HG03108 (cell line): ENCODE results near the gene ELF1.
"Not testable (repeated sequence)": the region's sequence is repeated elsewhere in the genome, so short reads cannot be mapped to it uniquely, and the experiment has no call there.

ENCODE experiments used
- ATAC-seq: cut with Tn5 transposase; IDR thresholded peaks from one replicate; pipeline ENCODE4 v1.9.1; 2021; ENCODE audit warnings: moderate library complexity; ENCODE audit not compliant: unreplicated experiment

Gene ELF1

DNA sequence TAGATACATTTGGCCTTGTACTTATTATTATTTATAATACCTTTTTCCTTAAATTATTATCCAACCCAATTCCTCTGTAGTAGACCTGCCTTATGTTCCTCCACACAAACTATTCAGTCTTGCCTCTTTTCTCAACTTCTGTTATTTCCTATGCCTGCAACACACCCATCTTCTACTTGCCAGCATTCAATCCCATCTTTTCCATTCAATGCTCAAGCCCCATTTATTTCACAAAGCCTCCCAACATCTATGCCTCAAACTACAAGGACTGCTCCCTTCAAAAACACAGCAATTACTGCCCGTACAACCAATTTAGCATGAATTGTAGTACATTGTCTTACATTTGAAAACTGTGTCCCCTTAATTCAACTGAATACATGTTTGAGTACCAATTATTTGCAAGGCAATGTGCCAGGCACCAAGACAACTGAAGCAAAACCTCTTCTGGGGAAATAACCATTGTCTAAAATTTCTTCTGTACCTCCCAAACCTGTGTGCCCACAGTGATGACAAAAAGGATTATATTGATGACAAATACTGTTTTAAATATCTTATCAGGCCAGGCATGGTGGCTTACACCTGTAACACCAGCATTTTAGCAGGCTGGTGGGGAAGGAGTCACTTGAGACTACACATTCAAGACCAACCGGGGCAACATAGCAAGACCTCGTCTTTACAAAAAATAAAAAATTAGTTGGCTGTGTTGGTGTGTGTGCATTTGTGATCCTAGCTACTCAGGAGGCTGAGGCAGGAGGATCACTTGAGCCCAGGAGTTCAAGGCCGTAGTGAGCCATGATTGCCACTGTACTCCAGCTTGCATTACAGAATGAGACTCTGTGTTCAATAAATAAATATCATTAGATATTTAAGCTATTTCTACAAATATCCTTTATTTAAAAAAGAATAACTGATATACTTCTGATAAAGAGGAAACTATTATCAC is 35.1 kb downstream of the ELF1 start:
- no peak for ATAC-seq

DNA sequence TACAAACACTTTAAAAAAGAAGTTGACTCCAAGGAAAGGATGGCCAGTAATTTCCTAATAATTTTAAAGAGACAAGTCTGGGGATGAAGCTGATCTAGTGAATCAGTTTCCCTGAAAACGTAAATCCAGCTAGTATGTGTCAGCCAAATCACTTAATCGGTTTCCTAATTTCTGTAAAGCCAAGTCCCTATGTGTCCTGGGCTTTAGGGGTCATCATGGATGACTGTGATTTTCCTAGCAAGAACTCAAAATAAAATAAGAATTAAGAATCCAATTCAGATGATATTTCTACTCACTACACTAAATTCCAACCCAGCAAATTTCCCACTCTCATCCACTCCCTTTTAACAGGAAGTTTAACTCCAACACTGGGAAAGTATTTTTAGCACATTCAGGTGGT is 35.9 kb downstream of the ELF1 start:
- no peak for ATAC-seq

- peak; percentile 47 for ATAC-seq
These were observed 36.3 kb downstream of the ELF1 start for GRCh38 chr13:40982772-40983171.

- ATAC-seq, result no peak
These were observed 37.2 kb downstream of the ELF1 start for GRCh38 chr13:40981949-40982348.

DNA sequence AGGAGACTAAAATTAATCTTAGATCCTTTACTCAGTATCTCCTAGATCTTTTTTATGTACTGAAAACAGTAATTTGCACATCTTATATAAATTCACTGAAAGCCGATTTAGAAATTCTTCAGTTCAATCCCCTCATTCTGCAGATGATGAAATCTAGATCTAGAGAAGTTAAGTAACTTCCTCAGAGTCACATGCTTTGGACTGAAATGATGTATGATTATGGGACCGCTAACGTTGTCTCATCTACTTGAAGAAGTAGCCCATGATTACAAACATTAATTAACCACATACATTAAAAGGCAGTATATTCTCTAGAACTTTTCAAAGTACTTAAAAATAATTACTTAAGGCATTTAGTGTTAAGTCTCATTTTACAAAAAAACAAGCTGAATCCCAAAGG is 37.8 kb downstream of the ELF1 start:
- no peak for ATAC-seq

GRCh38 chr13:40980461-40980860 is 38.7 kb downstream of the ELF1 start:
- no peak for ATAC-seq

DNA sequence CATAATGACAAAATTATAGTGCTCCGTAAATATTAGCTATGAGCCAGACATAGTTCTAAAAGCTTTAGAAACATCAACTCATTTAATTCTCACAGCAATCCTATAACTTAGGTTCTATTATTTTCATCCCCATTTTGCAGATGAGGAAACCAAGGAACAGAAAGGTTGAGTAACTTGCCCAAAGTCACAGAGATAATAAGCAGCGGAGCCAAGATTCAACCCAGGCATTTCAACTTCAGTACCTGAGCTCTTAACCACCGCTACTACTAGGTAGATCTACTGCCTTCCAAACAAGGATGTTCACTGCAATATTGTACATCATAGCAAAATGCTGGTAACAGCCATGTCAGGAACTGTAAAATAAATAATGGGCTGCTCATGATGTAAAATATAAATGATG is 39.9 kb downstream of the ELF1 start:
- no peak for ATAC-seq

- ATAC-seq, result not testable (repeated sequence)
These were observed 41.0 kb downstream of the ELF1 start for GRCh38 chr13:40978109-40978508.

- no peak for ATAC-seq
These were observed 43.7 kb downstream of the ELF1 start for GRCh38 chr13:40975441-40975840.

GRCh38 chr13:40974460-40975407 is 44.4 kb downstream of the ELF1 start:
- peak; percentile 39 for ATAC-seq

GRCh38 chr13:40973409-40973808 is 45.7 kb downstream of the ELF1 start:
- no peak for ATAC-seq

GRCh38 chr13:40971321-40971720 is 47.8 kb downstream of the ELF1 start:
- ATAC-seq, result no peak

DNA sequence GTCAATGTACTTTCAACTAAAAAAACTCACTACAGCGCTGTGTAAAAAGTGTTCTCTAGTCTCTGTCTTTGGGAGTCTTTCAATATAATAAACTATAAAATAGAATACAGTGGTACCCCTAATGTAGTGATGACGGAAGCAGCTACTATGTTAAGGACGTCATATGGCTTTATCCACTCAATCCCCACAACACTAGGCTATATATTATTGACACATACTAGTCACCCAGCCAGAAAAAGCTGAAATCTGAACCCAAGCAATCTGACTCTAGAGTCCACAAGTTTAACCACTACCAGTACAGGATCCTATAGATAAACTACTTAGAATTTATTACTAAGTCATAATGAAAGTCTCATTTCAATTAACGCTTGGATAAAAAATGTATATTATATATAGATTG is 48.3 kb downstream of the ELF1 start:
- ATAC-seq, result no peak

GRCh38 chr13:40969169-40969901 is 49.8 kb downstream of the ELF1 start:
- ATAC-seq, result peak; percentile 58

DNA sequence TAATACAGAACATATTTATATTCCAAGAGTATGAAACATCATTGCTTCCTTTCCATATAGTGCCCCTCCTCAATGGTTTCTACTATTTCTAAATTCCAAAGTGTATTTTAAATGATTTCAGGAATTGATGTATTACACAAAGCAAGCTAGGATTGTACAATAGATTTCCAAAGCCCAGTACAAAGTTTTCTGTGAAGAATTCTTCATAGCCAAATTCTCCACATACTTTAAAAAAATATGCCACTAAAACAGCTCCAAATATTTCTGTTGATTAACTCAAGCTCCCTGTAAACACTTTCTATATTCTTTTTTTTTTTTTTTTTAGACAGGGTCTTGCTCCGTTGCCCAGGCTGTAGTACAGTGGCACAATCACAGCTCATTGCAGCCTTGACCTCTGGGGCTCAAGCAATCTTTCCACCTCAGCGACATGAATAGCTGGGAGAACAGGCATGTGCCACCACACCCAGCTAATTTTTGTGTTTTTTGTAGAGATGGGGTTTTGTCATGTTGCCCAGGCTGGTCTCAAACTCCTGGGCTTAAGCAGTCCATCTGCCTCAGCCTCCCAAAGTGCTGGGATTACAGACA is 50.6 kb downstream of the ELF1 start:
- ATAC-seq, result no peak

DNA sequence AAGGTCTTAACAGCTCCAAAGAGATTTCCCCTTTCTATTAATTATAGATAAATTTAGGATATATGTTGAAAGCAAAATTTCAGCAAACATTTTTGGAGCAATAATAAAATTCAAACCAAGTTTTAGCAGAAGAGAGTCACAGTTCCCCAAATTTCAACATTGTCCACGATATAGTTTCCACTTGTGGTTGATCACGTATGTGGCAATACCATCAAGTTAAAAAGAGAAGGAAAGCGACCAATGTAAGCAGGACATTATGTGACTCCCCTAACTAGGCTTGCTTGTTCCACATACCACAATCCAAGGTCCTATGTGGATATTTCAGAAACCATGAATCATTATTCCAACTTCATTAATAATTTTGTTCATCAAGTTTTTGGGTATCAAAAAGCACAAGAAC is 52.8 kb downstream of the ELF1 start:
- ATAC-seq, result no peak

GRCh38 chr13:40963927-40964326 is 55.2 kb downstream of the ELF1 start:
- no peak for ATAC-seq

- no peak for ATAC-seq
These were observed 57.3 kb downstream of the ELF1 start for GRCh38 chr13:40961826-40962225.

GRCh38 chr13:40961214-40961613 is 57.9 kb downstream of the ELF1 start:
- ATAC-seq, result no peak

GRCh38 chr13:40960716-40961115 is 58.4 kb downstream of the ELF1 start:
- ATAC-seq, result no peak

GRCh38 chr13:40958655-40959054 is 60.5 kb downstream of the ELF1 start:
- ATAC-seq, result no peak
